ENCODE results near the gene NGFR.

Gene NGFR

DNA sequence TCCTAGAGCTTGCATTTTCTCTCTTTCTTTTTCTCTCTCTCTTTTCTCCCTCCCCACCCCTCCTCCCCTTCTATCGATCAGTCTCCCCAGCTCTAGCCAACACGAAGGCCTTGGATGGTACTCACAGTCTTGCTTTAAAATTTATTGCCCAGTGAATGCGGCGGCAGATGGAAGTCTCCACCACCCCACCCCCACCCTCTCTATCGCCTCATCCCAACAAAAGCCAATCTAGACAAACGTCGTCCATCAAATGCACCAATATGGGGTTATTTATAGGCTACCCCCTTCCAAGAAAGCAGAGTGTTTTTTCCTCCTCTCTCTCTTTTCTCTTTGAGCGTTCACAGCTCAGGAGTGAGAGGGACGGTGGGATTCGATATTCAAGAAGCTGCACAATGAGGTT is 10.5 kb upstream of the NGFR start:
- ChIA-PET POLR2A (ENCODE audit: low non-redundant PET) (no interaction called here), CTCF (interaction anchor here (0.6 to 0.8 kb wide), 2 partner anchors 11 to 51 kb away, joined by 3 read pairs; no protein-coding TSS in a partner anchor)
- no peak overlapping the region for H3K27ac ChIP-seq
- DNase-seq (ENCODE audit: low spot score) = no peak
- TF ChIP-seq, protein P1, sequence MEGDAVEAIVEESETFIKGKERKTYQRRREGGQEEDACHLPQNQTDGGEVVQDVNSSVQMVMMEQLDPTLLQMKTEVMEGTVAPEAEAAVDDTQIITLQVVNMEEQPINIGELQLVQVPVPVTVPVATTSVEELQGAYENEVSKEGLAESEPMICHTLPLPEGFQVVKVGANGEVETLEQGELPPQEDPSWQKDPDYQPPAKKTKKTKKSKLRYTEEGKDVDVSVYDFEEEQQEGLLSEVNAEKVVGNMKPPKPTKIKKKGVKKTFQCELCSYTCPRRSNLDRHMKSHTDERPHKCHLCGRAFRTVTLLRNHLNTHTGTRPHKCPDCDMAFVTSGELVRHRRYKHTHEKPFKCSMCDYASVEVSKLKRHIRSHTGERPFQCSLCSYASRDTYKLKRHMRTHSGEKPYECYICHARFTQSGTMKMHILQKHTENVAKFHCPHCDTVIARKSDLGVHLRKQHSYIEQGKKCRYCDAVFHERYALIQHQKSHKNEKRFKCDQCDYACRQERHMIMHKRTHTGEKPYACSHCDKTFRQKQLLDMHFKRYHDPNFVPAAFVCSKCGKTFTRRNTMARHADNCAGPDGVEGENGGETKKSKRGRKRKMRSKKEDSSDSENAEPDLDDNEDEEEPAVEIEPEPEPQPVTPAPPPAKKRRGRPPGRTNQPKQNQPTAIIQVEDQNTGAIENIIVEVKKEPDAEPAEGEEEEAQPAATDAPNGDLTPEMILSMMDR (conservative IDR thresholded peaks at IDR 0.05; ENCODE audit: low read depth) = no peak

DNA sequence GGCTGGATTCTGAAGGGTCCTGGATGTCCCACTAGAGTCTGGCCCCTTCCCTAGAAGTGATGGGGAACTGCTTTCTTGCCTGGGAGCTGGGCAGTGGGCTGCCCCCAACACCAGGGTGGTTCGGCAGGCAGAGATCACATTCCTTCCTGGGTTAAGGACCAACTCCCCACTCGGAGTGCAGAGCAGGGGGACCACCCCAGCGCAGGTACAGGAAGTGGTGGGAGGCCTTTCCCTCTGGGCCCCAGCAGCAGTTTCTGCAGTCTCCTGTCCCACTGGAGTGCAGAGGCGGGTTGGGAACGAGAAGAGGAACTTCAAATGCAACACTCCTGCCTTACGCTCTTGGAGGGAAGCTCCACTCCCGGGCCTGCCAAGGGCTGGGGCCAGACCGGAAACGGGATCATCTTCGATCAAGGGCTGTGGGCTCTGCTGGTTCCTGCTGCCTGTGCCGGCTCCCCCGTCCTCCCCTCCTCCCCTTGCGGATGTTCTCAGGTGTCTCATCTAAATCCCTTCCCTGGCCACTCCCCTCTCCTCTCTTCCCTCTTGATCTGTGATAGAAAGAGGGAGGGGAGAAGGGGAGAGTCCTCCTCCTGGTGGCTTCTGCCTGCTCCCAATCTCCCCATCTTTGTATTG is 9.0 kb upstream of the NGFR start:
- CTCF ChIA-PET = interaction anchor here (1.3 to 2.0 kb wide), 3 partner anchors 11 to 262 kb away, joined by 3 to 12 read pairs (median 3); no protein-coding TSS in a partner anchor
- POLR2A ChIA-PET (ENCODE audit: low non-redundant PET) = no interaction called here
- no peak for DNase-seq (ENCODE audit: low spot score)
- no peak overlapping the region for H3K27ac ChIP-seq
- TF ChIP-seq, protein P1 (conservative IDR thresholded peaks at IDR 0.05; ENCODE audit: low read depth) = no peak

DNA sequence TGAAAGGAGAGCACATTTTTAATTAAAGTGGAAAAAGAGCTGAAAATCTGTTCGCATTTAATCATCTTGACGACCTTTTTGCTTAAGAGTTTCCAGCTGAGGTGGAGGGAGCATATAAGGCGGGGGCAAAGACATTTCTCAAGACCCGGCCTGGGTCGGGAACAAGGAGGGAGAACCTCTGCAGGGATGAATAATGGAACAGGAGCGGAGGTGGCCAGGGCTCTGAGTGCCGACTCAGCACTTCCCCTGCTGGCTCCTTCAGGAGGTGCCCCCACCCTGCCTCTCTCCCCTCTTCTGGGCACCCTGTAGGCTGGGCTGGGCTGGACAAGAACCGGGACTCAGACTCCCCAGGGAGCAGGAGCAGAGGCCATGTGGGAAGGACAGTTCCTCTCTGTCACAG is 7.9 kb upstream of the NGFR start:
- no peak for DNase-seq (ENCODE audit: low spot score)
- H3K27ac ChIP-seq = no peak overlapping the region
- ChIA-PET CTCF (interaction anchor here (0.6 to 2.0 kb wide), 3 partner anchors 10 to 83 kb away, joined by 3 to 12 read pairs (median 3); no protein-coding TSS in a partner anchor), POLR2A (ENCODE audit: low non-redundant PET) (no interaction called here)
- TF ChIP-seq, protein P1 (conservative IDR thresholded peaks at IDR 0.05; ENCODE audit: low read depth) = no peak

DNA sequence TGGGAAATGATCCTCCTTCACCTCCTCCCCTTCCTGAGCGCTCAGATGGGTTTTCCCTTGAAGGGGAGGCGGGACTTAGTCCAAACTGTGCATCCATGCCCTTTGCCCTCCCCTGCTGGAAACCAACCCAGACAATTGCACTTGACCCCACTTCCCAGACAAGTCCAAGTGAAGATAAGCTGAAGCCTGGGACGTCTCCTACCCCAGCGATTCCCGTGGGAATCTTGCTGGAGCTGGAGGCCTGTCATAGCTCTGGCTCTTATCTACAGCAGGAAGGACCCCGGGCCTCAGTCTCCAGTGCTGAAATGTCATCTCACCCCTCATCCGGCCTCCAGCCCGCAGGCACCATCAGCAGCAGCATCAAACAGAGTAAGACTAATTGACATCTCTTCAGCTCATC is 6.5 kb upstream of the NGFR start:
- no peak overlapping the region for H3K27ac ChIP-seq
- TF ChIP-seq, protein P1 (conservative IDR thresholded peaks at IDR 0.05; ENCODE audit: low read depth) = no peak
- ChIA-PET POLR2A (ENCODE audit: low non-redundant PET) (no interaction called here), CTCF (interaction anchor here (0.7 to 2.0 kb wide), 3 partner anchors 29 to 69 kb away, joined by 3 to 7 read pairs (median 3); no protein-coding TSS in a partner anchor)
- no peak for DNase-seq (ENCODE audit: low spot score)

DNA sequence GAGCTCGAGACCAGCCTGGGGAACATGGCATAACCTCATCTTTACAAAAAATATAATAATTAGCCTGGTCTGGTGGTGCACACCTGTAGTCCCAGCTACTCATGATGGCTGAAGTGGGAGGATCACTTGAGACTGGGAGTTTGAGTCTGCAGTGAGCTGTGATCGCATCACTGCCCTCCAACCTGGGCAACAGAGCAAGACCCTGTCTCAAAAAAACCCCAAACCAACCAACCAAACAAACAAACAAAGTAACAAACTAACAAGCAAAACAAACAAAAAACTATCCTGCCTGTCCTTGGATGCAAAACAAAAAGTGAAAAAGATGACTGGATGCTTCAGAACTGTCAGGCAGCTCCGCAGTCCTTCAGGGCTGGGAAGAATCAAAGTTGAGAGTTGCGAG is 5.7 kb upstream of the NGFR start:
- DNase-seq (ENCODE audit: low spot score) = no peak
- ChIA-PET POLR2A (ENCODE audit: low non-redundant PET) (no interaction called here), CTCF (interaction anchor here (2.0 kb wide), 1 partner anchor 67 kb away, joined by 7 read pairs; no protein-coding TSS in a partner anchor)
- H3K27ac ChIP-seq = no peak overlapping the region
- TF ChIP-seq, protein P1 (conservative IDR thresholded peaks at IDR 0.05; ENCODE audit: low read depth) = no peak

DNA sequence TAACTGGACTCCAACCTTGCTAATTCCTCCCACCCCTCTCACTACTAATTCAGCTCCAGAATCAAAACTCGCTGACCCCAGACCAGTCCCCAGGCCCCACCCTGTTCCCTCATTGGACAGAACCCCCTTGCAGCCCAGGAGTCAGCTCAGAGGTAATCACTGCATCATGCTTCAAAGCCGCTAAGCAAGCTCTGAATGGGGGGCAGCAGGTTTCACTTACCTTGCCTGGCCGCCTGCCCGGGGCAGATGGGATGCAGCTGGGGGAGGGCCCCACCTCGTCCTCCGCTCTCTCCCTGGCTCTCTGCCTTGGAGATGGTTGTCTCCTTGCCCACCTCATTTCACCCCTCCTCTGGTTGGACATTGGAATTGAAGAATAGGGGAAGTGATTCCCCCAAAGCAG is 4.8 kb upstream of the NGFR start:
- no peak overlapping the region for H3K27ac ChIP-seq
- CTCF ChIA-PET = interaction anchor here (2.5 kb wide), 1 partner anchor 67 kb away, joined by 16 read pairs; no protein-coding TSS in a partner anchor
- TF ChIP-seq, protein P1 (conservative IDR thresholded peaks at IDR 0.05; ENCODE audit: low read depth) = no peak
- POLR2A ChIA-PET (ENCODE audit: low non-redundant PET) = no interaction called here
- no peak for DNase-seq (ENCODE audit: low spot score)
